GM23338 (cell line): Measurements from ENCODE around the gene ZNF419. TPM values are rescaled to one million over a fixed set of nuclear protein-coding genes. Genes with fewer than 3 reads are reported as not detected.

Experiments
- ATAC-seq: fragments of 200-7000 bp; cut with Tn5 transposase; 3 replicates; pipeline ENCODE4 v1.9.1; 2020
- DNase-seq: peaks from one replicate; pipeline ENCODE4 v3.0.0-alpha.2; 2015; ENCODE audit warnings: low spot score
- H2AFZ ChIP-seq: fragments of 200-600 bp; sonication (generic); 2 replicates; pipeline ENCODE4 v1.8.0; 2016; ENCODE audit warnings: antibody characterized with exemption, mild to moderate bottlenecking, moderate library complexity
- H3F3A ChIP-seq: fragments of 200-600 bp; sonication (generic); replicated peaks from 2 replicates; pipeline ENCODE4 v1.8.0; 2017; ENCODE audit warnings: antibody characterized with exemption, mixed run types, low read depth
- H3K27ac ChIP-seq: fragments of 200-600 bp; sonication (generic); 2 replicates; pipeline ENCODE4 v1.6.1; 2016; ENCODE audit warnings: low read depth
- H3K27me3 ChIP-seq: fragments of 200-600 bp; sonication (generic); 2 replicates; pipeline ENCODE4 v1.8.0; 2016; ENCODE audit warnings: mild to moderate bottlenecking, mixed run types, moderate library complexity; ENCODE audit not compliant: insufficient read depth
- H3K36me3 ChIP-seq: fragments of 200-600 bp; sonication (generic); 2 replicates; pipeline ENCODE4 v1.8.0; 2016; ENCODE audit warnings: mild to moderate bottlenecking; ENCODE audit not compliant: insufficient read depth
- H3K4me1 ChIP-seq: fragments of 200-600 bp; sonication (generic); 2 replicates; pipeline ENCODE4 v1.8.0; 2016; ENCODE audit warnings: mild to moderate bottlenecking, moderate library complexity; ENCODE audit not compliant: insufficient read depth
- H3K4me2 ChIP-seq: fragments of 200-600 bp; sonication (generic); 2 replicates; pipeline ENCODE4 v1.7.1; 2017; ENCODE audit warnings: mixed run types
- H3K4me3 ChIP-seq: fragments of 200-600 bp; sonication (generic); 2 replicates; pipeline ENCODE4 v1.6.1; 2016; ENCODE audit warnings: mixed run types
- H3K79me2 ChIP-seq: fragments of 200-600 bp; sonication (generic); replicated peaks from 2 replicates; pipeline ENCODE4 v1.8.0; 2017; ENCODE audit warnings: mild to moderate bottlenecking; ENCODE audit not compliant: insufficient read depth
- H3K9me2 ChIP-seq: fragments of 200-600 bp; sonication (generic); 2 replicates; pipeline ENCODE4 v1.8.0; 2017; ENCODE audit not compliant: insufficient read depth
- H4K20me1 ChIP-seq: fragments of 200-600 bp; sonication (generic); replicated peaks from 2 replicates; pipeline ENCODE4 v1.8.0; 2017; ENCODE audit warnings: mild to moderate bottlenecking; ENCODE audit not compliant: insufficient read depth
- H3K27ac Mint-ChIP-seq: 2 replicates; pipeline ENCODE4 v1.8.0; 2020; ENCODE audit warnings: inconsistent platforms, mild to moderate bottlenecking, moderate library complexity, mixed read lengths
- H3K27me3 Mint-ChIP-seq: 3 replicates; pipeline ENCODE4 v1.8.0; 2022; ENCODE audit warnings: low read depth, mild to moderate bottlenecking, moderate library complexity, mixed read lengths, inconsistent platforms; ENCODE audit not compliant: insufficient read depth, poor library complexity
- H3K36me3 Mint-ChIP-seq: 3 replicates; pipeline ENCODE4 v1.8.0; 2021; ENCODE audit warnings: low read depth, mild to moderate bottlenecking, inconsistent platforms, moderate library complexity, mixed read lengths
- H3K4me1 Mint-ChIP-seq: 3 replicates; pipeline ENCODE4 v1.8.0; 2020; ENCODE audit warnings: mild to moderate bottlenecking, inconsistent platforms, mixed read lengths
- H3K4me3 Mint-ChIP-seq: 3 replicates; pipeline ENCODE4 v1.8.0; 2021; ENCODE audit warnings: moderate library complexity, mild to moderate bottlenecking, inconsistent platforms, mixed read lengths
- H3K9me3 Mint-ChIP-seq: 3 replicates; pipeline ENCODE4 v1.8.0; 2020; ENCODE audit warnings: moderate library complexity, mild to moderate bottlenecking, inconsistent platforms, mixed read lengths
- CREB1 ChIP-seq: fragments of 250-450 bp; sonication (Bioruptor Pico); IDR thresholded peaks from 2 replicates; pipeline ENCODE4 v1.5.0; 2020; ENCODE audit warnings: low read depth, mild to moderate bottlenecking, moderate library complexity
- CTCF ChIP-seq, 2 experiments: fragments of 200-600 bp in 1 of 2; sonication (generic) in 1 of 2; conservative IDR thresholded peaks; 2 replicates each; pipeline versions ENCODE4 v1.5.1 to v1.6.1; 2016 to 2017; ENCODE audit warnings: antibody characterized with exemption in 2 of 2, low read depth in 2 of 2, mild to moderate bottlenecking in 2 of 2, moderate library complexity in 1 of 2
- JUNB ChIP-seq: IDR thresholded peaks from one replicate; pipeline ENCODE4 v1.6.1; 2016; ENCODE audit warnings: antibody characterized with exemption; ENCODE audit not compliant: unreplicated experiment
- ZNF114 ChIP-seq: fragments of 250-450 bp; sonication (Bioruptor Pico); IDR thresholded peaks from 2 replicates; pipeline ENCODE4 v1.5.0; 2020; ENCODE audit warnings: mild to moderate bottlenecking, moderate library complexity
- ZNF331 ChIP-seq: fragments of 250-450 bp; sonication (Bioruptor Pico); IDR thresholded peaks from 2 replicates; pipeline ENCODE4 v1.5.0; 2020; ENCODE audit warnings: low read depth, mild to moderate bottlenecking, moderate library complexity
- ZNF462 ChIP-seq: fragments of 250-450 bp; sonication (Bioruptor Pico); IDR thresholded peaks from 2 replicates; pipeline ENCODE4 v1.5.0; 2020; ENCODE audit warnings: mild to moderate bottlenecking, moderate library complexity
- polyA plus RNA-seq: library from polyadenylated mRNA; unstranded; fragments of >200 nt; fragmentation: Nextera tagmentation; extraction: Ambion mirVana; gene quantifications from 2 replicates; pipeline ENCODE4 v1.2.1, GENCODE V29; 2016
- total RNA-seq: library from RNA; depleted of rRNA; stranded (reverse); fragments of >200 nt; shearing (Covaris generic); gene quantifications from 2 replicates; pipeline ENCODE4 v1.2.3, GENCODE V29; 2014
- TF ChIP-seq, protein P1 (sequence below): IDR thresholded peaks from 2 replicates; pipeline ENCODE4 v1.6.1; 2016; ENCODE audit warnings: antibody characterized with exemption
- TF ChIP-seq, protein P2 (sequence below): IDR thresholded peaks from one replicate; pipeline ENCODE4 v1.6.1; 2018; ENCODE audit warnings: antibody characterized with exemption; ENCODE audit not compliant: unreplicated experiment

Gene ZNF419
- total and polyA plus RNA-seq, 2 experiments from 2014 or later = 5.4 to 11.0 TPM

DNA sequence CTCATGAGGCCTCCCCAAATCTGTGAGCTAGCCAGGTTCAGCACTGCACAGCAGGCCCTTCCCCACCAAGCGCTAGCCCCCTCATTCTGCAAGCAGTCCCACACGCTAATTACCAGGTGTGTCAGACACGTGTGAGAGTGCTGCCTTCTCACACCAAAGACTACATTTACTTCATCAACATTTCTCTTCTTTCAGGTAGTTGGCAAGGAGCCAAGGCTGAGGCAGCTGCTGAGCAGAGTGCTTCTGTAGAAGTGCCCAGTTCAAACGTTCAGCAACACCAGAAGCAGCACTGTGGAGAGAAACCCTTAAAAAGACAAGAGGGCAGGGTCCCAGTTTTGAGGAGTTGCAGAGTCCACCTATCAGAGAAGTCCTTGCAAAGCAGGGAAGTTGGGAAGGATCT, 18.6 kb downstream of the ZNF419 start:
- ATAC-seq (no peak), DNase-seq (no peak)
- Histone ChIP-seq H4K20me1 (no peaks in the 10 kb centered on the region), H3K4me2 (no peak overlapping the region), H3K4me1 (no peaks in the 10 kb centered on the region), H3K4me3 (no peak overlapping the region), H3K9me2 (no peaks in the 10 kb centered on the region), H2AFZ (no peak overlapping the region), H3K79me2 (peaks cover 20% of the 10 kb centered on the region), H3K36me3 (peaks cover 15% of the 10 kb centered on the region), H3K27me3 (no peaks in the 10 kb centered on the region), H3K27ac (no peak overlapping the region), H3F3A (no peaks in the 10 kb centered on the region)
- H3K27ac Mint-ChIP-seq = no peak overlapping the region
- peaks cover 13% of the 10 kb centered on the region for H3K9me3 Mint-ChIP-seq
- TF ChIP-seq, protein P1, sequence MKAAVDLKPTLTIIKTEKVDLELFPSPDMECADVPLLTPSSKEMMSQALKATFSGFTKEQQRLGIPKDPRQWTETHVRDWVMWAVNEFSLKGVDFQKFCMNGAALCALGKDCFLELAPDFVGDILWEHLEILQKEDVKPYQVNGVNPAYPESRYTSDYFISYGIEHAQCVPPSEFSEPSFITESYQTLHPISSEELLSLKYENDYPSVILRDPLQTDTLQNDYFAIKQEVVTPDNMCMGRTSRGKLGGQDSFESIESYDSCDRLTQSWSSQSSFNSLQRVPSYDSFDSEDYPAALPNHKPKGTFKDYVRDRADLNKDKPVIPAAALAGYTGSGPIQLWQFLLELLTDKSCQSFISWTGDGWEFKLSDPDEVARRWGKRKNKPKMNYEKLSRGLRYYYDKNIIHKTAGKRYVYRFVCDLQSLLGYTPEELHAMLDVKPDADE = no peak
- TF ChIP-seq ZNF462 (CRISPR knock-in tag) (no peak), CREB1 (CRISPR knock-in tag) (no peak), CTCF (conservative IDR thresholded peaks at IDR 0.05; ENCODE audit: low read depth in 2 of 2) (no peak), JUNB (no peak), ZNF114 (CRISPR knock-in tag) (no peak), ZNF331 (CRISPR knock-in tag) (no peak)
- TF ChIP-seq, protein P2, sequence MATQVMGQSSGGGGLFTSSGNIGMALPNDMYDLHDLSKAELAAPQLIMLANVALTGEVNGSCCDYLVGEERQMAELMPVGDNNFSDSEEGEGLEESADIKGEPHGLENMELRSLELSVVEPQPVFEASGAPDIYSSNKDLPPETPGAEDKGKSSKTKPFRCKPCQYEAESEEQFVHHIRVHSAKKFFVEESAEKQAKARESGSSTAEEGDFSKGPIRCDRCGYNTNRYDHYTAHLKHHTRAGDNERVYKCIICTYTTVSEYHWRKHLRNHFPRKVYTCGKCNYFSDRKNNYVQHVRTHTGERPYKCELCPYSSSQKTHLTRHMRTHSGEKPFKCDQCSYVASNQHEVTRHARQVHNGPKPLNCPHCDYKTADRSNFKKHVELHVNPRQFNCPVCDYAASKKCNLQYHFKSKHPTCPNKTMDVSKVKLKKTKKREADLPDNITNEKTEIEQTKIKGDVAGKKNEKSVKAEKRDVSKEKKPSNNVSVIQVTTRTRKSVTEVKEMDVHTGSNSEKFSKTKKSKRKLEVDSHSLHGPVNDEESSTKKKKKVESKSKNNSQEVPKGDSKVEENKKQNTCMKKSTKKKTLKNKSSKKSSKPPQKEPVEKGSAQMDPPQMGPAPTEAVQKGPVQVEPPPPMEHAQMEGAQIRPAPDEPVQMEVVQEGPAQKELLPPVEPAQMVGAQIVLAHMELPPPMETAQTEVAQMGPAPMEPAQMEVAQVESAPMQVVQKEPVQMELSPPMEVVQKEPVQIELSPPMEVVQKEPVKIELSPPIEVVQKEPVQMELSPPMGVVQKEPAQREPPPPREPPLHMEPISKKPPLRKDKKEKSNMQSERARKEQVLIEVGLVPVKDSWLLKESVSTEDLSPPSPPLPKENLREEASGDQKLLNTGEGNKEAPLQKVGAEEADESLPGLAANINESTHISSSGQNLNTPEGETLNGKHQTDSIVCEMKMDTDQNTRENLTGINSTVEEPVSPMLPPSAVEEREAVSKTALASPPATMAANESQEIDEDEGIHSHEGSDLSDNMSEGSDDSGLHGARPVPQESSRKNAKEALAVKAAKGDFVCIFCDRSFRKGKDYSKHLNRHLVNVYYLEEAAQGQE = no peak
- no peak overlapping the region for H3K4me3 Mint-ChIP-seq
- no peaks in the 10 kb centered on the region for H3K4me1 Mint-ChIP-seq
- peaks cover 78% of the 10 kb centered on the region for H3K36me3 Mint-ChIP-seq
- H3K27me3 Mint-ChIP-seq = peaks cover 1% of the 10 kb centered on the region
